Right ventricle myocardium inferior (tissue), 1 donor: Measurements from ENCODE around the gene CCR2. TPM values are rescaled to one million over a fixed set of nuclear protein-coding genes. Genes with fewer than 3 reads are reported as not detected.

Experiments used
- ATAC-seq: fragments of 200-7000 bp; cut with Tn5 transposase; one replicate; pipeline ENCODE4 v1.9.1; 2020; ENCODE audit warnings: mild to moderate bottlenecking, moderate library complexity
- DNase-seq: peaks from one replicate; pipeline ENCODE4 v3.0.0; 2021; ENCODE audit errors: missing footprints
- intact Hi-C: fragments of 100-400 bp; cut with DNase I; formaldehyde crosslinking; loops from one replicate; pipeline ENCODE4 v1.11.0; 2022
- total RNA-seq: library from RNA; stranded (reverse); fragmentation: NEBNext Ultra II Directional; extraction: Animal tissue kit (Norgen Biotek cat#: 25700); gene quantifications from one replicate; pipeline ENCODE4 v1.2.1, GENCODE V29; 2021
- donor health status: DM: no; HTN: yes; CAD: no; lungs with severe emphysema.

Gene CCR2
- total RNA-seq, 1 donor from 2014 or later = 0.89 TPM

- intact Hi-C loops = no loop called here
- ATAC-seq (no peak), DNase-seq (no peak)
Observed at GRCh38 chr3:46351646-46352045, 2.3 kb upstream of the CCR2 start.

DNA sequence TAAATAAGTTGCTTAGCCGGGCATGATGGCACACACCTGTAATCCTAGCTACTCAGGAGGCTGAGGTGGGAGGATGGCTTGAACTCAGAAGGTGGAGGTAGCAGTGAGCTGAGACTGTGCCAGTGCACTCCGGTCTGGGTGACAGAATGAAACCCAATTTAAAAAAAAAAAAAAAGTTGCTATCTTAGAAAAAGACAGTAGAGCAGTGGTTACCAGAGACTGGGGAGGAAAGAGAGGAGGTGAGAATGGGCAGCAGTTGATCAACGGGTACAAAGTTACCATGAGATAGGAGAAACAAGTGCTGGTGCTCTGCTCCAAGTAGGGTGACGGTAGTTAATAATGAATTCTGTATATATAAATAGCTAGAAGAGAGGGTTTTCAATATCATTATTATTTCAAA is 821 bp upstream of the CCR2 start:
- intact Hi-C loops = no loop called here
- DNase-seq (no peak), ATAC-seq (no peak)

DNA sequence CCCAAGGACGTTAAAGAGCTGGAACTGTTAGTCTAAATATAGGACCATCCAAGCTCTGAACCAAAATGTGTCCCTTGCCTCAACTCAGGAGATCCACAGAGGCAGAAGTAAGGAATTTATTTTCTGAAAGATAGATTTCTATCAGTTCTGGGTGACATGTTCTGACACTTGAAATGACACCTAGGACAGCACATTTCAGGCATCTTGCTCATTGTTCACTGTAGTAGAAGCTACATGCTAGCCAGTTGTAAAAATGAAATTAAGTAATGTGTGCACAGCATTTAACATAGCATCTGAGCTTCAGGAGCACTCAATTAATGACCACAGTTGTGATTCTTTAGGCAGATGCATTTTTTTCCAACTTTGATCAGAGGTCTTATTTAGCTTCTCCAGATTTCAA is 567 bp downstream of the CCR2 start:
- DNase-seq (no peak), ATAC-seq (no peak)
- intact Hi-C loops = no loop called here

GRCh38 chr3:46354984-46355383 is 1.1 kb downstream of the CCR2 start:
- no peak for DNase-seq
- ATAC-seq = no peak
- intact Hi-C loops = no loop called here

DNA sequence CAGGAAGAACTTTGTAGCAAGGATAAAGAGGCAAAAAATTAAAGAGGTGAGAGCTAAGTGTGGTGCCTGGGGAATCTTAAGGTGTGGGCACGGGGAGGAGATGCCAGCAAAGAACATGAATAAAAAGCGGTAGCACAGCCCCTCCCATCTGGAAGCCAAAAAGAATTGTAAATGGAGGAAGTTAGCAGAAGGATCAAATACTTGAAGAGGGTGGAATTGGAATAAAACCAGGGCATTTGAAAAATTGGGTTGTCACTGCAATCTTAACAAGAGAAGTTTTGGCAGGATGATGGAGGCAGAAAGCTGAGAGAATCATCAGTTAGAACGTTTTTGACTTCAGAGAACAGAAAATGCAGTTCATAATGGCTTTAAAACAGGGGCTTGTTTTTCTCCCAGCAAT is 2.4 kb downstream of the CCR2 start:
- intact Hi-C loops = no loop called here
- no peak for DNase-seq
- ATAC-seq = no peak

DNA sequence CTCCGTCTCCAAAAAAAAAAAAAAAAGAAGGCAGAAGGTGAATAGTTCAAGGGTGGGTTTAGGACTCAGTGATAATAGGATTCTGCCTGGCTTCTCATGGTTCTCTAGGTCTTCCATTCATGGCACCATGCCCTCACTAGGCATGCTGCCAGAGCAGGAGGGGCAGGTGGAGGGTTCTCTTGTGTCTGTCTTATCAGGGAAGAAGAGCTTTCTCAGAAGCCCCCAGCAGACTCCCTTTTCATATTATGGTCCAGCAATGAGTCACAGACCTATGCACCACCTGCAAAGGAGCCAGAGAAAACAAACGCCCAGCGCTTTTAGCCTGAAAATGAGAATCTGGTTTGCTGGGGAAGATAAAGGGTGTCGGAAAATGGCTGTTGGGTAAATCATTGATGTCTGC is 3.0 kb downstream of the CCR2 start:
- ATAC-seq (no peak), DNase-seq (no peak)
- intact Hi-C loops = no loop called here

GRCh38 chr3:46358466-46358865 is 4.6 kb downstream of the CCR2 start:
- intact Hi-C loops = no loop called here
- ATAC-seq (no peak), DNase-seq (no peak)

- ATAC-seq = peak; percentile 15
- intact Hi-C loops = loop anchor here (10.0 kb wide), 1 partner anchor 85 kb away; no protein-coding TSS in a partner anchor
- no peak for DNase-seq
Observed at GRCh38 chr3:46359733-46360493, 6.0 kb downstream of the CCR2 start.

DNA sequence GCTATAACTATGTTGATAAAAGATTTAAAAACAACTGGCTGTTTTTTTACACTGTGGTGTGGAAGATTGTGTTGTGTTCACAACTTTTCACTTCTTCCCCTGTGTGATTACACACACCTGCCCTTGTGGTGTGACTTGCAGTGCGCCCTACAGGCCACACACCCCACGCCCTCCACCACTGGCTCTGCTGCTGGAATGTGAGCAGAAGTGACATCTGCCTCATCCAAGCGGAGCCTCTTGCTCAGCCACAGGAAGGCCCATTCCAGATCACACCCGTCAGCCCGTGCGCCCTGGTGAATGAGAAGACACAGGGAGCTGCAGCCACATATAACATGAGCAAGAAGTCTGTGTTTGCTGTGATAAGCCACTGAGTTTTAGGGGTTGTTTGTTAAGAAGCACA is 7.0 kb downstream of the CCR2 start:
- DNase-seq (no peak), ATAC-seq (no peak)
- intact Hi-C loops = loop anchor here (10.0 kb wide), 1 partner anchor 86 kb away; no protein-coding TSS in a partner anchor

DNA sequence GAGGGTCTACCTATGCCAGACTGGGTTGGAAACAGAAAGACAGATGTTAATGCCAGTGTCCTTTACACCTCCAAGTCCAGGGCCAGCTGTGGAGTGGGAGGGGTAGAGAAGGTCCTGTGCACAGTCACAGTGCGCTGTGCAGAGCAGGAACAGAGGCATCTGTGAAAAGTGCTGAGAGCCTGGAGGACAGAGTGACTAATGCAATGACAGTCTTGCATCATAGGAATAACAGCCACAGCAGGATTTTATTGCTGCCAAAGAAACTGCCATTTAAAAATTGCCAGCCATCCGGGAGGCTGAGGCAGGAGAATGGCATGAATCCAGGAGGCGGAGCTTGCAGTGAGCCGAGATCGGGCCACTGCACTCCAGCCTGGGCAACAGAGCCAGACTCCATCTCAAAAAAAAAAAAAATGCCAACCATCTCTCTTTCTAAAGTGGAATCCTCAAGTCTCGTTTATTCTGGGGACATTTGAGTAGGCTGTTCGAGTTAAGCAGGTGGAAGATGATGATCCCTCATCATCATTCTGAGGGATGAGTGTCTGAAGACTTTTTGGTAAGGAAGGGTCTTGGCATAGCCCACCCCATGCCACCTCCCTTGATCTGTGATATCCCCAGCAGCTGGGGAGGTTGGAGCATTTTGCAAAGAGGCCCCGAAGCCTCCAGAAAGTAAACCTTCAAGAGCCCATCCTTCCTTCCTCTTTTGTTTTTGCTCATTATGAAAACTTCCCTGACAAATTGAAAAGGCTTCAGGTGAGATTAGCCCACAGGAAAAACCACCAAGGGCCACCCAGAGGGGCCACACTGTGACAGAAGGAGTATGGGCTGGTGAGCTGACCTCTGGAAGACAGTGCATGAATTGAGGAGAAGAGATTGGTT is 7.7 kb downstream of the CCR2 start:
- DNase-seq (peak; percentile 73), ATAC-seq (peak; percentile 83)
- intact Hi-C loops = loop anchor here (10.0 kb wide), 1 partner anchor 87 kb away; no protein-coding TSS in a partner anchor

DNA sequence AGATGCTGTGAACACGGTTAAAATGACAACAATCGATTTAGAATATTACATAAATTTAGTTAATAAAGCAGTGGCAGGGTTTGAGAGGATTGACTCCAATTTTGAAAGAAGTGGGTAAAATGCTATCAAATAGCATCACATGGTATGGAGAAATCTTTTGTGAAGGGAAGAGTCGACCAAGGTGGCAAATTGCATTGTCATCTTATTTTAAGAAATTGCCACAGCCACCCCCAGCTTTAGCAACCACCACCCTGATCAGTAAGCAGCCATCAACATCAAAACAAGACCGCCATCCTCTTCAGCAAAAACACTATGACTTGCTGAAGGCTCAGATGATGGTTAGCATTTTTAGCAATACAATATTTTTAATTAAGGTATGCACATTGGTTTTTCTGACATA is 11.1 kb downstream of the CCR2 start:
- intact Hi-C loops = loop anchor here (10.0 kb wide), 1 partner anchor 90 kb away; no protein-coding TSS in a partner anchor
- DNase-seq = no peak

GRCh38 chr3:46365737-46366524 is 12.0 kb downstream of the CCR2 start:
- intact Hi-C loops = loop anchor here (10.0 kb wide), 1 partner anchor 91 kb away; no protein-coding TSS in a partner anchor
- no peak for DNase-seq
- ATAC-seq = no peak

More for the DNA sequence above, 11.1 kb downstream of the CCR2 start:
- no peak for ATAC-seq

- intact Hi-C loops = loop anchor here (10.0 kb wide), 1 partner anchor 93 kb away; no protein-coding TSS in a partner anchor
- no peak for DNase-seq
- ATAC-seq = peak; percentile 87
Observed at GRCh38 chr3:46367811-46368210, 13.9 kb downstream of the CCR2 start.

DNA sequence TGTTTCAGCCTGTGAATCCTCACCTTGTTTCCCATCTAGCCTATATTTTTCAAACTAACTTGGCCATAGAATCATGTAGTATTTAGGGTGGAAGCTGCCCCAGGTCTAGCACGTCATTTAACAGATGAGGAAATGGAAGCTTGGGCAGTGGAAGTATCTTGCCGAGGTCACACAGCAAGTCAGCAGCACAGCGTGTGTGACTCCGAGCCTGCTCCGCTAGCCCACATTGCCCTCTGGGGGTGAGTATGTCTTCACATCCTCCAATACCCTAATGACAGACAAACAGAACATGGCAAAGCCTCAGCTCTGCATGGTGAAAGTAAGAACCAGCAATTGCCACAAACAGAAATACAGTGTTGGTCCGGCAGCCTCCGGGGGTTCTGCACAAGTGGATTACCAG is 14.7 kb downstream of the CCR2 start:
- peak; percentile 68 for ATAC-seq
- intact Hi-C loops = loop anchor here (10.0 kb wide), 1 partner anchor 94 kb away; no protein-coding TSS in a partner anchor
- DNase-seq = peak; percentile 82

DNA sequence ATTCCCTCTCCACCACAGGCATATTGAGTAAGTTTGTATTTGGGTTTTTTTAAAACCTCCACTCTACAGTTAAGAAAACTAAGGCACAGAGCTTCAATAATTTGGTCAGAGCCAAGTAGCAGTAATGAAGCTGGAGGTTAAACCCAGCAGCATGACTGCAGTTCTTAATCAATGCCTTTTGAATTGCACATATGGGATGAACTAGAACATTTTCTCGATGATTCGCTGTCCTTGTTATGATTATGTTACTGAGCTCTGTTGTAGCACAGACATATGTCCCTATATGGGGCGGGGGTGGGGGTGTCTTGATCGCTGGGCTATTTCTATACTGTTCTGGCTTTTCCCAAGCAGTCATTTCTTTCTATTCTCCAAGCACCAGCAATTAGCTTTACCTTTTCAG is 15.2 kb downstream of the CCR2 start:
- DNase-seq = no peak
- ATAC-seq = no peak
- intact Hi-C loops = loop anchor here (10.0 kb wide), 1 partner anchor 94 kb away; no protein-coding TSS in a partner anchor

GRCh38 chr3:46369675-46370132 is 15.8 kb downstream of the CCR2 start:
- DNase-seq = no peak
- intact Hi-C loops = loop anchor here (5.0 to 10.0 kb wide), 2 partner anchors 95 to 282 kb away; no protein-coding TSS in a partner anchor
- ATAC-seq = no peak

GRCh38 chr3:46370839-46371518 is 17.1 kb downstream of the CCR2 start, which contains the start of gene CCR5:
Gene CCR5, plus strand, starts transcription at chr3:46370946. Its CDS starts 1,957 bp downstream, at chr3:46372903.
- ATAC-seq (no peak), DNase-seq (no peak)
- intact Hi-C loops = loop anchor here (5.0 kb wide), 1 partner anchor 284 kb away; no protein-coding TSS in a partner anchor
